Measurements from ENCODE around the gene RALGAPB.

Gene RALGAPB

GRCh38 chr20:38610521-38610920 lies 137.9 kb downstream of the RALGAPB start:
- TF ChIP-seq ZNF433 (tag by site-specific recombination; IDR thresholded peaks at IDR 0.05; ENCODE audit: low read depth) (no peak), ZNF140 (tag by site-specific recombination; IDR thresholded peaks at IDR 0.05) (no peak), ZNF747 (tag by site-specific recombination; IDR thresholded peaks at IDR 0.05) (no peak), ZNF560 (tag by site-specific recombination; IDR thresholded peaks at IDR 0.05; ENCODE audit: borderline replicate concordance) (no peak), WT1 (tag by site-specific recombination; IDR thresholded peaks at IDR 0.05) (no peak), ZBTB20 (tag by site-specific recombination; IDR thresholded peaks at IDR 0.05) (no peak), ZNF626 (tag by site-specific recombination; IDR thresholded peaks at IDR 0.05) (no peak), ZNF48 (tag by site-specific recombination; IDR thresholded peaks at IDR 0.05) (no peak)
- TF ChIP-seq, protein P1, sequence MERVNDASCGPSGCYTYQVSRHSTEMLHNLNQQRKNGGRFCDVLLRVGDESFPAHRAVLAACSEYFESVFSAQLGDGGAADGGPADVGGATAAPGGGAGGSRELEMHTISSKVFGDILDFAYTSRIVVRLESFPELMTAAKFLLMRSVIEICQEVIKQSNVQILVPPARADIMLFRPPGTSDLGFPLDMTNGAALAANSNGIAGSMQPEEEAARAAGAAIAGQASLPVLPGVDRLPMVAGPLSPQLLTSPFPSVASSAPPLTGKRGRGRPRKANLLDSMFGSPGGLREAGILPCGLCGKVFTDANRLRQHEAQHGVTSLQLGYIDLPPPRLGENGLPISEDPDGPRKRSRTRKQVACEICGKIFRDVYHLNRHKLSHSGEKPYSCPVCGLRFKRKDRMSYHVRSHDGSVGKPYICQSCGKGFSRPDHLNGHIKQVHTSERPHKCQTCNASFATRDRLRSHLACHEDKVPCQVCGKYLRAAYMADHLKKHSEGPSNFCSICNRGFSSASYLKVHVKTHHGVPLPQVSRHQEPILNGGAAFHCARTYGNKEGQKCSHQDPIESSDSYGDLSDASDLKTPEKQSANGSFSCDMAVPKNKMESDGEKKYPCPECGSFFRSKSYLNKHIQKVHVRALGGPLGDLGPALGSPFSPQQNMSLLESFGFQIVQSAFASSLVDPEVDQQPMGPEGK (tag by site-specific recombination; IDR thresholded peaks at IDR 0.05), result no peak
- Histone ChIP-seq H3K4me3 (ENCODE audit: low read depth, low read length) (no peak overlapping the region), H3K9me3 (ENCODE audit: control insufficient read depth, insufficient read depth, low read depth, low read length) (no peaks in the 10 kb centered on the region), H3K36me3 (ENCODE audit: control insufficient read depth in 2 of 2, insufficient read depth in 1 of 2, low read length in 2 of 2) (no peaks in the 10 kb centered on the region), H3K27ac (ENCODE audit: extremely low read depth, low read depth, low read length) (no peak overlapping the region), H3K4me1 (ENCODE audit: control insufficient read depth, insufficient read depth, low read length) (no peaks in the 10 kb centered on the region)
- ChIA-PET CTCF (interaction anchor here (0.6 kb wide), 1 partner anchor 60 kb away, joined by 4 read pairs; no protein-coding TSS in a partner anchor), POLR2A (no interaction called here)

DNA sequence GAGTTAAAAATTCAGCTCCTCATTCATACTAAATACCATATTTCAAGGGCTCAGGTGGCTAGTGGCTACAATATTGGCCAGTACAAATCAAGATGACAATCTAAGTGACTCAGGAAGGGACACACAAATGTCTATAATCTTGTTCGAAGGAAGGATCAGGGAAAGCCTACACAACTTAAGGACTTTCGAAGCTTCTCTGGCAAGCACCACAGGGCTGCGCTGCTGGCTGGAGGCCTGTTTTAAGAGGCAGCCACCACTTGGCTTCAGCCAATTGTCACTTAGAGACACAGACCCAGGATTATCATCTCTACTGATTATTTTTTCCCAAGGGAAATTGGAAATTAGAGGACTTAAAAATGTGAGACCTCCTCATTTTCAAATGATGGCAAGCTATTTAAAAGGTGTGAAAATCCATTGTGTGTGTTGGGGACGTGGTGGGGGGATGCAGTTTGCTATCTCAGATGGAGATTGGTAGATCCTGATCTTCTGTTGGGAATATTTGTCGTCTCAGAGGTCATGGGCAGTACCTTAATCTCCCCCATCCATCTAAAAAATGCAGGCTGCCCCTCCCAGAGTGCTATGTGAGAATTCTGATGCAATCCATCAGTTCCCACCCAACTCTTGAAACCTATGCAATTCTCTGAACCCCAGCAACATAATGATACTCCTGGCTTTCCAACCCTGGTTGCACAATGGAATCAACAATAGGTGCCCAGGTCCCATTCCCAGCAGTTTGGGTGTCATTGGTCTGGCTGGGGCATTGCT lies 140.3 kb downstream of the RALGAPB start:
- no peak overlapping the region for H3K27ac ChIP-seq (ENCODE audit: extremely low read depth, low read depth, low read length)
- no peak overlapping the region for H3K4me3 ChIP-seq (ENCODE audit: low read depth, low read length)
- no peaks in the 10 kb centered on the region for H3K4me1 ChIP-seq (ENCODE audit: control insufficient read depth, insufficient read depth, low read length)
- no peaks in the 10 kb centered on the region for H3K9me3 ChIP-seq (ENCODE audit: control insufficient read depth, insufficient read depth, low read depth, low read length)
- ChIA-PET CTCF (interaction anchor here (0.6 kb wide), 1 partner anchor 22 kb away, joined by 3 read pairs; no protein-coding TSS in a partner anchor), POLR2A (no interaction called here)
- TF ChIP-seq OSR2 (tag by site-specific recombination; IDR thresholded peaks at IDR 0.05) (no peak), ZNF596 (tag by site-specific recombination; IDR thresholded peaks at IDR 0.05) (no peak), SETDB1 (IDR thresholded peaks at IDR 0.05; ENCODE audit: insufficient read length, low read length) (no peak), GLIS1 (tag by site-specific recombination; IDR thresholded peaks at IDR 0.05) (no peak), ZNF837 (tag by site-specific recombination; IDR thresholded peaks at IDR 0.05) (no peak)
- no peaks in the 10 kb centered on the region for H3K36me3 ChIP-seq (ENCODE audit: control insufficient read depth in 2 of 2, insufficient read depth in 1 of 2, low read length in 2 of 2)

DNA sequence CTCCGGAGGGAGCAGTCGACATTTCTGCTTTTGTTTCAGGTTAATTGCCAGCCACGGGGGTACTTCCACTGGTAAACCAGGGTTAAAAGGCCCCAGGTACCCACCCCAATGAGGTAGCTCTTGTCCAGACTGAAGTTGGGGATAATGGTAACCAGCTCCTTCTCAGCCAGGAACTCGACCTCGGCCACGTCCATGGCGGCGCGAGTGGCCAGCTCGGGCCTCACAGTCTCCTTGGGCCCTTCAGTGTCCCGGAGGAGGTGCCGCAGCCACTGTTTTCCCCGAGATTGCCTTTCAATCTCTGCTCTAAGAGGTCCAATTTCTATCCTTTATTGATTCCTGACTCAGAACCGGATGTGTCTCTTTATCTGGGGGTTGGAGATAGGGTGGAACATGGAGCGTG lies 142.6 kb downstream of the RALGAPB start:
- ChIA-PET POLR2A (no interaction called here), CTCF (interaction anchor here (1.0 to 1.5 kb wide), 3 partner anchors 11 to 136 kb away, joined by 3 to 4 read pairs (median 3); no protein-coding TSS in a partner anchor)
- Histone ChIP-seq H3K27ac (ENCODE audit: extremely low read depth, low read depth, low read length) (no peak overlapping the region), H3K4me3 (ENCODE audit: low read depth, low read length) (no peak overlapping the region), H3K9me3 (ENCODE audit: control insufficient read depth, insufficient read depth, low read depth, low read length) (no peaks in the 10 kb centered on the region), H3K4me1 (ENCODE audit: control insufficient read depth, insufficient read depth, low read length) (no peaks in the 10 kb centered on the region), H3K36me3 (ENCODE audit: control insufficient read depth in 2 of 2, insufficient read depth in 1 of 2, low read length in 2 of 2) (no peaks in the 10 kb centered on the region)
- TF ChIP-seq ZNF10 (tag by site-specific recombination; IDR thresholded peaks at IDR 0.05) (no peak), ZNF184 (tag by site-specific recombination; IDR thresholded peaks at IDR 0.05) (no peak), CTCF (tag by site-specific recombination; IDR thresholded peaks at IDR 0.05) (no peak), ZBTB49 (tag by site-specific recombination; IDR thresholded peaks at IDR 0.05; ENCODE audit: low read depth) (no peak), ZNF776 (tag by site-specific recombination; IDR thresholded peaks at IDR 0.05; ENCODE audit: borderline replicate concordance) (no peak), KLF8 (tag by site-specific recombination; IDR thresholded peaks at IDR 0.05) (no peak), ZNF324 (tag by site-specific recombination; IDR thresholded peaks at IDR 0.05) (no peak), ZNF513 (tag by site-specific recombination; IDR thresholded peaks at IDR 0.05) (no peak), ZNF202 (tag by site-specific recombination; IDR thresholded peaks at IDR 0.05; ENCODE audit: borderline replicate concordance) (no peak), ZNF561 (tag by site-specific recombination; IDR thresholded peaks at IDR 0.05; ENCODE audit: borderline replicate concordance) (no peak)

All from HEK293 (cell line).